Activated B cell treated with CpG ODN at 0.5 μM for 24 hours (primary cell): Measurements from ENCODE around the gene PLXDC1. TPM values are rescaled to one million over a fixed set of nuclear protein-coding genes. Genes with fewer than 3 reads are reported as not detected.
A peak's percentile ranks its signal among the peaks of the same experiment; 100 is the strongest.
"Not testable (repeated sequence)": the region's sequence is repeated elsewhere in the genome, so short reads cannot be mapped to it uniquely, and the experiment has no call there.

ENCODE experiments used
- ATAC-seq: fragments of 200-7000 bp; cut with Tn5 transposase; one replicate; pipeline ENCODE4 v1.10.0; 2021; ENCODE audit warnings: low read depth, mild to moderate bottlenecking, moderate library complexity
- CTCF ChIA-PET: fragments of 350-600 bp; sonication (Branson Sonifier 250); formaldehyde crosslinking; loops from one replicate; lab custom pipeline; 2021; ENCODE audit warnings: antibody characterized with exemption; lab: Charles Lee
- POLR2A ChIA-PET: fragments of 350-600 bp; sonication (Branson Sonifier 250); formaldehyde crosslinking; loops from one replicate; lab custom pipeline; 2021; ENCODE audit warnings: antibody characterized with exemption; lab: Charles Lee
- DNase-seq: peaks from one replicate; pipeline ENCODE4 v3.0.0; 2022
- H3K27ac Mint-ChIP-seq: one replicate; pipeline ENCODE4 v1.8.0; 2020; ENCODE audit warnings: mixed read lengths
- H3K27me3 Mint-ChIP-seq: one replicate; pipeline ENCODE4 v1.8.0; 2021; ENCODE audit warnings: mixed read lengths
- H3K36me3 Mint-ChIP-seq: one replicate; pipeline ENCODE4 v1.8.0; 2021; ENCODE audit warnings: low read depth, mixed read lengths
- H3K4me1 Mint-ChIP-seq: one replicate; pipeline ENCODE4 v1.8.0; 2021; ENCODE audit warnings: mixed read lengths
- H3K4me3 Mint-ChIP-seq: one replicate; pipeline ENCODE4 v1.8.0; 2020; ENCODE audit warnings: mild to moderate bottlenecking, mixed read lengths
- H3K9me3 Mint-ChIP-seq: one replicate; pipeline ENCODE4 v1.8.0; 2020; ENCODE audit warnings: mixed read lengths
- intact Hi-C: fragments of 100-400 bp; cut with micrococcal nuclease; formaldehyde crosslinking; loops from one replicate; pipeline ENCODE4 v1.15.1; 2024
- total RNA-seq: library from RNA; stranded (reverse); gene quantifications from 2 replicates; pipeline ENCODE4 v1.2.3, GENCODE V29; 2022
- TF ChIP-seq, protein P1 (sequence below): fragments of 200-600 bp; IDR thresholded peaks from one replicate; pipeline ENCODE4 v1.8.0; 2022; ENCODE audit warnings: antibody characterized with exemption, mild to moderate bottlenecking

The PLXDC1 gene
- total RNA-seq, 1 donor from 2014 or later = not detected

DNA sequence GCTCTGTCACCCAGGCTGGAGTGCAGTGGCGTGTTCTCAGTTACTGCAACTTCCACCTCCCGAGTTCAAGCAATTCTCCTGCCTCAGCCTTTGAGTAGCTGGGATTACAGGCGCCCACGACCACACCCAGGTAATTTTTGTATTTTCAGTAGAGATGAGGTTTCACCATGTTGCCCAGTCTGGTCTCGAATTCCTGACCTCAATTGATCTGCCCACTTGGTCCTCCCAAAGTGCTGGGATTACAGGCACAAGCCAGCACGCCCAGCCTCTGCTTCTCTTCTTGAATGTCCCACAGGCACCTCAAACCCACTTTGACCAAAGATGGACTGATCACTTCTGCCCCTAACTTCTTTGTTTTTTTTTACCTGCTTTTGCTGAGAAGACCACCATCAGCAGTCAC, 19.1 kb upstream of the PLXDC1 start:
- ChIA-PET CTCF (no interaction called here), POLR2A (no interaction called here)
- Mint-ChIP-seq H3K4me1 (peaks cover 20% of the 10 kb centered on the region), H3K9me3 (no peaks in the 10 kb centered on the region), H3K36me3 (no peaks in the 10 kb centered on the region), H3K27ac (no peak overlapping the region), H3K4me3 (no peak overlapping the region), H3K27me3 (peaks cover 41% of the 10 kb centered on the region)
- no peak for ATAC-seq
- no peak for DNase-seq
- intact Hi-C loops = no loop called here
- TF ChIP-seq, protein P1, sequence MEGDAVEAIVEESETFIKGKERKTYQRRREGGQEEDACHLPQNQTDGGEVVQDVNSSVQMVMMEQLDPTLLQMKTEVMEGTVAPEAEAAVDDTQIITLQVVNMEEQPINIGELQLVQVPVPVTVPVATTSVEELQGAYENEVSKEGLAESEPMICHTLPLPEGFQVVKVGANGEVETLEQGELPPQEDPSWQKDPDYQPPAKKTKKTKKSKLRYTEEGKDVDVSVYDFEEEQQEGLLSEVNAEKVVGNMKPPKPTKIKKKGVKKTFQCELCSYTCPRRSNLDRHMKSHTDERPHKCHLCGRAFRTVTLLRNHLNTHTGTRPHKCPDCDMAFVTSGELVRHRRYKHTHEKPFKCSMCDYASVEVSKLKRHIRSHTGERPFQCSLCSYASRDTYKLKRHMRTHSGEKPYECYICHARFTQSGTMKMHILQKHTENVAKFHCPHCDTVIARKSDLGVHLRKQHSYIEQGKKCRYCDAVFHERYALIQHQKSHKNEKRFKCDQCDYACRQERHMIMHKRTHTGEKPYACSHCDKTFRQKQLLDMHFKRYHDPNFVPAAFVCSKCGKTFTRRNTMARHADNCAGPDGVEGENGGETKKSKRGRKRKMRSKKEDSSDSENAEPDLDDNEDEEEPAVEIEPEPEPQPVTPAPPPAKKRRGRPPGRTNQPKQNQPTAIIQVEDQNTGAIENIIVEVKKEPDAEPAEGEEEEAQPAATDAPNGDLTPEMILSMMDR = no peak

DNA sequence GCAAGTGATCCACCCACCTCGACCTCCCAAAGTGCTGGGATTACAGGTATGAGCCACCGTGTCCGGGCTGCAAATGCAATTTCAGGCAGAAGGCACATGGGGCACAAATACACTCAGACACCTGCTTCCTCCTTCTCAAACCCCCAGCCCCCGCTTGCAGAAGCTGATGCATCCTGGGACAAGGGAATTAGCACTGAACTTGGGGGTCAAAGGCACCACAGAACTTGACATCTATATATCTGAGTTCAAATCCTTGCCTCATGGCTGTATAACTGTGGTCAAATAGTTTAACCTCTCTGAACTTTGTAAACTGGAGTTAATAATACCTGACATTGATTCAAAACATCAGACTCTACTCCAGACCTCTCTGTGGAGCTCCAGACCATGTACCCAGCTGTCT, 18.7 kb upstream of the PLXDC1 start:
- intact Hi-C loops = no loop called here
- TF ChIP-seq, protein P1 = no peak
- H3K27me3 Mint-ChIP-seq = peaks cover 41% of the 10 kb centered on the region

DNA sequence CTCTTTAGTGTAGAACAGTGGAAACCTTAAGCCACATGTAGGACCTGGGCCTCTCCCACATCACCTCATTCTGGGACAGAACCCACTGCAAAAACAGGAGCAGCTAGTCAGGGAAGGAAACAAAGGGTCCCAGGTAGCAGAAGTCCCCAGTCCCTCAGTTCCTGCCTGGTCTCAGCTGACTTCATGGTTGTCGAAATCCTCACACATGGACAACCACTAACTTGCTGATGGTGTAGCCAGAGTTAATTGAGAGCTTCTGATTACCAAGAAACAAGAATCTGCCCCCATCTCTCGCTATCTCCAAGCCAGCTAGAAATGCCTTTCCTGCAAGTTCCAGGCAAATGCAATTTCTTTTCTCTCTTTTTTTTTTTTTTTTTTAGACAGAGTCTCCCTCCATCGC, 18.1 kb upstream of the PLXDC1 start:
- ChIA-PET CTCF (no interaction called here), POLR2A (interaction anchor here (0.9 kb wide), 1 partner anchor 38 kb away, joined by 4 read pairs; no protein-coding TSS in a partner anchor)
- Mint-ChIP-seq H3K4me3 (no peak overlapping the region), H3K4me1 (peaks cover 22% of the 10 kb centered on the region), H3K9me3 (no peaks in the 10 kb centered on the region), H3K36me3 (peaks cover 3% of the 10 kb centered on the region), H3K27ac (no peak overlapping the region), H3K27me3 (peaks cover 45% of the 10 kb centered on the region)
- TF ChIP-seq, protein P1 = no peak
- intact Hi-C loops = no loop called here
- ATAC-seq (no peak), DNase-seq (no peak)

More for the DNA sequence above, 18.7 kb upstream of the PLXDC1 start:
- no peaks in the 10 kb centered on the region for H3K36me3 Mint-ChIP-seq
- ChIA-PET POLR2A (no interaction called here), CTCF (no interaction called here)
- peaks cover 19% of the 10 kb centered on the region for H3K4me1 Mint-ChIP-seq
- no peaks in the 10 kb centered on the region for H3K9me3 Mint-ChIP-seq
- DNase-seq = no peak
- H3K4me3 Mint-ChIP-seq = no peak overlapping the region
- H3K27ac Mint-ChIP-seq = no peak overlapping the region
- no peak for ATAC-seq

DNA sequence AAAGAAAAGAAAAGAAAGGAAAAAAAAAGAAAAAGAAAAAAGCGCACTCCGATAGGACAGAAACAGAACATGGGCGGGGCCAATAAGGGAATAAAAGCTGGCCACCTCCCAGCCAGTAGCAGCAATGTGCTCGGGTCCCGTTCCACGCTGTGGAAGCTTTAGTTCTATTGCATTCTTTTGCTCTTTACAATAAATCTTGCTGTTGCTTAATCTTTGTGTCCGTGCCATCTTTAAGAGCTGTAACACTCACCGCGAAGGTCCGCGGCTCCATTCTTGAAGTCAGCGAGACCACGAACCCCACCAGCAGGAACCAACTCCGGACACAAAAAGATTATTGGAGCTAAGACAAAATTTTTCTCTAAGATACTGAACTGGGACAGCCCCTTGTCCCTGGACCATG, 17.7 kb upstream of the PLXDC1 start:
- peaks cover 23% of the 10 kb centered on the region for H3K4me1 Mint-ChIP-seq
- ChIA-PET POLR2A (interaction anchor here (0.6 to 0.9 kb wide), 2 partner anchors 39 to 349 kb away, joined by 4 to 8 read pairs; no protein-coding TSS in a partner anchor), CTCF (no interaction called here)
- no peak overlapping the region for H3K4me3 Mint-ChIP-seq
- H3K9me3 Mint-ChIP-seq = no peaks in the 10 kb centered on the region
- TF ChIP-seq, protein P1 = no peak
- intact Hi-C loops = no loop called here
- no peak for ATAC-seq
- H3K27me3 Mint-ChIP-seq = peaks cover 45% of the 10 kb centered on the region
- DNase-seq = no peak
- H3K36me3 Mint-ChIP-seq = peaks cover 3% of the 10 kb centered on the region
- H3K27ac Mint-ChIP-seq = peak overlapping the region; percentile 3

DNA sequence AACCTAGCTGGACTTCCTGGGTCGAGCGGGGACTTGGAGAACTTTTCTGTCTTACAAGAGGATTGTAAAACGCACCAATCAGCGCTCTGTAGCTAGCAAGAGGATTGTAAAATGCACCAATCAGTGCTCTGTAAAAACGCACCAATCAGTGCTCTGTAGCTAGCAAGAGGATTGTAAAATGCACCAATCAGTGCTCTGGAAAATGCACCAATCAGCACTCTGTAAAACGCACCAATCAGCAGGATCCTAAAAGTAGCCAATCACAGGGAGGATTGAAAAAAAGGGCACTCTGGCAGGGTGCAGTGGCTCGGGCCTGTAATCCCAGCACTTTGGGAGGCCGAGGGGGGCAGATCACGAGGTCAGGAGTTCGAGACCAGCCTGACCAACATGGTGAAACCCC, 17.1 kb upstream of the PLXDC1 start:
- POLR2A ChIA-PET = interaction anchor here (0.6 to 0.7 kb wide), 2 partner anchors 349 to 812 kb away, joined by 7 to 8 read pairs; partner anchors contain the start of gene PSMD3
- H3K9me3 Mint-ChIP-seq, H3K4me3 Mint-ChIP-seq, ATAC-seq, intact Hi-C loops, DNase-seq, H3K36me3 Mint-ChIP-seq, H3K27ac Mint-ChIP-seq: not testable (repeated sequence)
- Mint-ChIP-seq H3K4me1 (peaks cover 23% of the 10 kb centered on the region), H3K27me3 (peaks cover 42% of the 10 kb centered on the region)
- CTCF ChIA-PET = interaction anchor here (5.6 kb wide), 1 partner anchor 15 kb away, joined by 42 read pairs; no protein-coding TSS in a partner anchor
